GM21515 (cell line): Measurements from ENCODE around the gene NOM1.

ENCODE experiments used
- ATAC-seq: cut with Tn5 transposase; IDR thresholded peaks from one replicate; pipeline ENCODE4 v1.9.1; 2021; ENCODE audit not compliant: unreplicated experiment

The NOM1 gene

DNA sequence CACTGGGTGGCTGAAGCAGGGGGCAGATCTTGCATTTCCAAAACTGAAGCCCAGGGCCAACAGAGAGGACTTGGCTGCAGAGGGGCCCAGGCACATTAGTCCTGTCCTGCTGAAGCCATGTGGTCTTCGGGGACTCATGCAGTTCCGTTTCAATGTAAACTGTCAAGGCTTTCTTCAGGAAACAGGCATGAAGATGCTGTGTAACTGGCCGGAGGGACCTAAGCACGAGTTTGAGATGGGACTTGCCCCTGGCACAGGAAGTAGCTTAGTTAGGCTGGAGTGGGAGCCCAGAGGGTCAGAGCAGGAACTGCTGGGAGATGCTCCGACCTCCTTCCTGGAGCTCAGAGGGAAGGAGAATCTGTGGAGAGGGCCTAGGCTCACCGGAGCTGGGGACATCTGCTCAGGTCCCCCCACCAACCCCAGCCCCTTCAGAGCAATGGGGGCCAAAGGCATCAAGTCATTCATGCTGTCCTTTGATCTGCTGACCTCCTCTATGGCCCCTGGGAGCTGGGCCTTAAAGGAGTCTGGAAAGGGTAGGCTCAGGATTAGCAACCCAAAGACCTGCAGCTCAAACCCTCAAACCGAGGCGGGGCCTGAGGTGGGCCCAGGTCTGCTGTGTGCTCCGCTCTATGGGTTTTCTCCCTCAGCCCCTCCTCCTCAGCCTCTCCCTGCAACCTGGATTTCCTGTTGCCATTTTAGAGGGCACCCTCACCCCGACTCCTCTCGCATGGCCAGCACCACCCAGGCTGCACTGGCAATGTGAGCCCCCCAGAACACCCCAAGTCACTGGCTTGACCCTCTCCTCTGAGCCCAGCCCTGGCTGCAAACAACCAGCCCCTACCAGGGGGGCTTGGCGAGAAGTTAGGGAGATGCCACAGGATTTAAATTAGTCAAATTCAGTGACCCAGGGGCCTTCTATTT, 65.4 kb downstream of the NOM1 start:
- ATAC-seq: no peak

DNA sequence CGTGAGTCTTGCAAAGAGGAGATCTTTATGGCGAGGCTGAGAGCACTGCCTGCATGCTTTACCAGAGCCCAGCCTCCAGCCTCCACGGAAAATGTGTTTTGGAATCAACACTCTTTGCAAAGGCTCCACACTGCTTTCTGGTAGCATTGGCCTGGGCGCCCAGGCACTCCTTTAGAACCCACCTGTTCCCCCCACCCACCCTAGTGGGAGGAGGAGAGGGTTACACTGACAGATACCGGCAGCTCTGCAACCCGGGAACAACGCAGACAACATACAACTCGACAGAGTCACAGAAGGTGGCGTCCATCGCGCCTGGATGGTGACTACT, 66.5 kb downstream of the NOM1 start:
- ATAC-seq: no peak

DNA sequence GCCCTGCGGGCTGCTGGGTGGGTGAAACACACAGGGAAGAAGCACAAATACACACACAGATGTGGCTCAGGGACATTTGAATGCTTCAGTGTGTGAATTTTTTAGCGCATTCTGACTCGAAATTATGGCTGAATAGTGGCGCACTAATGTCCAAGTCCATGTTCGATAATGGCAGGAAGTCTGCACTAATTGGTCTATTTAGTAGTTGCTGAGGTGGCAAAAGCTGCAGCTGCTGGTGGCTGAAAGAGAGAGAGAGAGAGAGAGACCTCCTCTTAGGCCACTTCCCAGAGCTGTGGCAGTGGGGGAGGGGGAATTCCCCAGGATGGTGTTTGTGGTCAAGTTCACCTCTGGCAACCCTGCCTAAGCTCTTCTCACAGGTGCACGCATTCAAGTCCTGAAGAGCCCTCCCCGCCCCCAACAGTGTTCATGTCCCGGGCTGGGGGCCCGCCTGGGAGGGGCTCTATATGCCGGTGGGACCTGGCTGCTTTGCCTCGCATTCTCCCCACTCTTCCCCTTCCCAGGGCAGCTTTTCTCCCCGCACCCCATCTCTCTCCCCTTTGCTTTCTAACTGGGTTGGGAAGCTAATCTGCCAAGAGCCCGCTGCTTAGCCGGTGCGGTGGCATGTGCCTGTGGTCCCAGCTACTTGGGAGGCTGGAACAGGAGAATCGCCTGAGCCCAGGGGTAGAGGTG, 67.0 kb downstream of the NOM1 start:
- peak; percentile 73 for ATAC-seq

DNA sequence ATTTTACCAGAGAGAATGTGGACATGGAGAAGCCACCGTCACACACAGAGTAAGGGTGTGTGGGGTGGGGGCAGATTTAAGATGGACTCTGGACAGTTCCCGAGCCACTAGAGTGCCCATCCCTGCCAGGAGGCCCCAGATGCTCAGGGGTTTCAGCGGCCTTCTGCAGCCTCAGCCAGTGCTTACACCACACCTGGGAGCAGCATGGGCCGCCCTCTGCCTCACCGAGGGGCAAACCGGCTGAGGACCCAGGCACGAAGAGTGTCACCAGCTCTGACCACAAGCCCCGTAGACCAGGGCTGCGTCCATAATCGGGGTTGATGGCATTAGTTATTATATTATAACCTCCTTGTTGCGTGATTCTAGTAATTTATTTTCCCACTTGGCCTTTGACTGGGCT, 67.6 kb downstream of the NOM1 start:
- no peak for ATAC-seq

DNA sequence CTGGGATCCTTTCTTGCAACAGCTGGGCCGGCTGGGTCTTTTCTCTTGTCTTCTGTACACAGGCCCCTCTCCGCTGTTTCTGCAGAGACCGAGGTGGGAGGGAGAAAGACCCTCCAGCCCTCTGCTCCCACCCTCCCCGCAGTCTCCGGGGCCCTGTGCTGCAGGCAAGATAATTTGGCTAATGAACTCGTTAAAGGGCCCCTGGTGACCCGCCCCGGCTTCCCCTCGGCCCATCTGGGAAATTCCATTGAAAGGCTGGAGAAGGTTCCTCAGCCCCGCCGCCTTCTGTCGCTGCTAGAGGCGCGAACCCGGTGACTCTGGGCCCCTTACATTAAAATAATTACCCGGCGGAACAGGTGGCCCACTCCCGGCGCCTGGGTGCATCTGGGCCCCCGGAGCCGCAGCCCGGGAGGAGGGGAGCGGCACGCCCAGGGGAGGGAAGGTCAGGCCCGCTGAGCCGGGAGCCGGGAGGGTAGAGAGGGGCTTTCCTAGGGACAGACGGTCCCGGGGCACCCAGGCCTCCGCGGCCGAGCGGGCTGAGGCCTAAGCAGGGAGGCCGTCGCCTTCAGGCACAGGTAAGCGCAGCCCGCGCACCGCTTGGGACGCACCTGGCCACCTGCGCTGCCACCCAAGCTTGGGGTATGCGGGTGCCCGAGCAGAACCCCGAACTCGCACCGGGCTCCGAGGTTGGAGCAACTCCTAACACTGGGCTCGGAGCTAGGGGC, 68.3 kb downstream of the NOM1 start:
- ATAC-seq: no peak

DNA sequence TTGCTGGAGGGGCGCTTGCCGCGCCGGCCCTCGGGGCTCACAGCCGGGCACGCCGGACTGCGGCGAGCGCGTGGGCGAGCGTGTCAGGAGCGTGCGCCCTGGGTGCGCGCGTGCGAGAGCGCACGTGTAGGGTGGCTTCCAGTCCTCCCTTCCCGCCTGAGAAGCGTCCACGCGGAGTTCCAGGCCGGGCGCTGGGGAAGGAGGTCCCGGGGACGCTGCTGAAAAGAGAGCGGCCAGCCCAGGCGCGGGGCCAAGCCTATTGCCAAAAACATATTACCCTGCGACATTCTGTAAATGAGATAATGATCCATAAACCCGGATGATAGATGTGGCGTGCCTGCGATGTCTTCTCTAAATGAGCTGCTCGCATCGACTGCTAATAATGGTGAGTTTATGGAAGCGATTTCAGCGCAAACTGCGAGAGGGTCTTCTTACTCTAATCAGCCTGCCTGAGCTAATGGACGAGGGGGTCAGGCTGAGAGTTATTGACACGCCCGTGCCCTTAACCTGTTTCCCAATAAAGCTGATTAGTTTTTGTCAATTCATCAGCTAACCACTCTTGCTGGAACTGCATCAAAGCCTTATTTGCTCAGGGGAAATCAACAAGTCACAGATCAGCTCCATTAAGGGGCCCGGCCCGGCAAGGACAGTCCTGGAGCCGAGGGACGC, 69.0 kb downstream of the NOM1 start:
- no peak for ATAC-seq

DNA sequence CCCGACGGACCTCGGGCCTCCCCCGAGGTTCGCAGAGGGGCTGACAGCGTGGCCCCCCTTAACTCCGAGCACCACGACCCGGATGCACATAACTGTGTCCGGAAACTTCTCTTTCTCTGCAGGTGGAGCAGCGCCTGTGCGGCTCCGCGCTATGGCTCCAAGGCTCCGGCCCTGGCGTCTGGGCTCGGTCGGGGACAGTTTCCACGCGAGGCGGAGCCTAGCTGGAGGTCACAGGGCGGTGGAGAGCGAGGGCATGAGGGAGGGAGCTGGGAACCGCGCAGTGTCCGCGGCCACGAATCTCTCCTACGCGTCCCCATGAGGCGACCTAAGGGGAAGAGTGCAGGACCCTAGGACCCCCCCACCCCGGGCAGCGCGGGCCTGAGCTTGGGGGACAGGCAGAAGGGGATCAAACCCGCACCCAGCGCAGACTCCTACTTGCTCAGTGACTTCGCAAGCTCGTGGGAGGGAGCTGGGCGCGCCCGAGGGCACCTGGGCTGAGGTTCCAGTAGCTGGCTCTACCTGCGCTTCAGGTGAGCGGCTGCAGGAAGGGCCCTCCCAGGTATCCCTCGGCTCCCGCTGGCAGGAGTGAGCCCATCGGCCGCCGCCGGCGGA, 69.6 kb downstream of the NOM1 start:
- ATAC-seq: no peak

DNA sequence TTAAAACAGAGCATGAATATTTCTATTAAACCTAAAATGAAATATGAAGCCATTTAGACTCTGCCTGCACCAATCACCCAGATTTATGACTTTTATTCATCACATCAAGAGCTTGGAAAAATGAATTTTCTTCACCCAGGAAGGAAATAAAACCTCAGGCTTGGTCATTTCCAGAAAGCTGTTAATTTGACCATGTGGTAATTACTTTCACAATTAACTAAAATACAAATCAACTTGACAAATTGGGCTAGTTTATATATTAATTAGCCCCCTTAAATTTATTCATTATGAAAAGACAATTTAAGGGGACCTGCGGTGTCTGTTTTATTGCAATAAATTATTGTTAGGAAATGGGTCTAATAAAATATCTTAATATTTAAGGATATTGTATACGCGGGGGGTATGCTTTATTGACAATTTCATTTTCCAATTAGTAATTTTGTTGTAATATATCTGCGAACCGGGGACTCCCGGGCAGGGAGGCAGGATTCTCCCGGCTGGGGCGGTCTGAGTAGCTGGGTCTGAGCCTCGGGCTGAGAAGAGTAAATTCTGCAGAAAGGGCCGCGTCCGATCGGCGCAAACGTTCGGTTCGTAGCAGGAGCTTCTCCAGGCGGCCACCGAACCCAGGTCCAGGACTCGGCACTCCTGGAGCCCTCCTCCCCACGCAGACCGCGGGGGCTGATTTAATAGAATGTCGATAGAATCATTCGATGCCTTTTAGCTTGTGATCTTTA, 70.4 kb downstream of the NOM1 start:
- ATAC-seq: no peak

DNA sequence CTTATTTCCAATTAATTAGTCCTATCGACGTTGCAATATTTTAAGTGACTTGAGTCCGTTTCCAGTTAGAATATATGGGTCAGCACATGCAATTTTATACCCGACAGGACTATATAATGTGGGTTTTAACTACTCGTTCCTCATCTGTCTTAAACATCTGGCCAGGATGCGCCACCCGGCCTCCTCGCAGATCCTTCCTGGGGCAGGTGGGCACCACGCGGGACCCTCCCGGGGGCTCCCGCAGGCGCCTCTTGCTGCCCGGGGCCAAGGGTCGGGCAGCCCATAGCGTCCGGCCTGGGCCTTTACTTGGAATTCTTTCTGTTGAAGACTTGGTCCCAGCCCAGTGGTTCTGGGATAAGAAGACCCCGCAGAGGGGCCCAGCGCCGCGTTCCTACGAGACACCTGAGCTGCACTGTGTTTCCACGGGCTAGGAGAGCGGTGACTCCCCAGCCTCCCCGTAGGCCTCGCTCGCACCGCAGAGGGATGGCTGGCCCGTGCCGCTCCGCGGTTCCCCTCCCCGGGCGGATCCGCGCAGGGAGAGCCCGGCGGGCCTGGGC, 71.1 kb downstream of the NOM1 start:
- no peak for ATAC-seq

DNA sequence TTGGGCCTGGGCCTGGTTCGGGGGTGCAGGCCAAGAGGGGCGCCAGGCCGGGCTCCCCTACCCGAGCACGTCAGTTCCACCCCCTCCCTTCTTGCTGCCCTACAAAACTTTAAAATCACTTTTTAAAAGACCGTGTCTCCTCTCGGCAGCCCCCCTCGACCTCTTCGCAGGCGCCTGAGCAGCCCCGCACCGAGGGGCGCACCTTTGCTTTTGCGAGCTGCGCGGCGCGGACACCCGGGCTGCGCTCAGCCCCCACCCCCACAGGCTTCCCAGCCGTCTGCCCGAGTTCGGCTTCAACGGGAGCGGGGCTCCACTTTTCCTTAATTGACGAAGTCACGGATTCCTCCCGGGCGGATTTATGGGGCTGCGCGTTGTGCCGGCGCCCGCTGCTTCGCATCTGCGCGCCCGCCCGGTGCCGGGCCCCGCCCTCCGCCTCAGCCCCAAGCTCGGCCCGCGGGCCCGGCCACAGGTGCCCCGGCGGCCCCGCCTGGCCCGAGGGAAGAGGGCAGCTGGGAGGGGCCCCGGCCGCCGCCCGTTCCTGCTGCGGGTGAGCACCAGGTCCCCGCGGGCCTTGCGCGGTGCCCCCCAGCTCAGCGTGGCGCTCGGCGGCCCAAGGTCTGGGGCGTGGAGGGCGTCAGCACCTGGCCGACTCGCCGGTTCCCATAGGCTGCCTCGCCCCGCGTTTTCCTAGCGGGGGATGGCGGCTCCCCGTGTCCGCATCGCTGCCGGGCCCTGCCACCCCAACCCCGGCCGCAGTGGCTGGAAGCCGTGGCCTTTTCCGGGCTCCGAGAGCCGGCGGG, 71.8 kb downstream of the NOM1 start:
- no peak for ATAC-seq

DNA sequence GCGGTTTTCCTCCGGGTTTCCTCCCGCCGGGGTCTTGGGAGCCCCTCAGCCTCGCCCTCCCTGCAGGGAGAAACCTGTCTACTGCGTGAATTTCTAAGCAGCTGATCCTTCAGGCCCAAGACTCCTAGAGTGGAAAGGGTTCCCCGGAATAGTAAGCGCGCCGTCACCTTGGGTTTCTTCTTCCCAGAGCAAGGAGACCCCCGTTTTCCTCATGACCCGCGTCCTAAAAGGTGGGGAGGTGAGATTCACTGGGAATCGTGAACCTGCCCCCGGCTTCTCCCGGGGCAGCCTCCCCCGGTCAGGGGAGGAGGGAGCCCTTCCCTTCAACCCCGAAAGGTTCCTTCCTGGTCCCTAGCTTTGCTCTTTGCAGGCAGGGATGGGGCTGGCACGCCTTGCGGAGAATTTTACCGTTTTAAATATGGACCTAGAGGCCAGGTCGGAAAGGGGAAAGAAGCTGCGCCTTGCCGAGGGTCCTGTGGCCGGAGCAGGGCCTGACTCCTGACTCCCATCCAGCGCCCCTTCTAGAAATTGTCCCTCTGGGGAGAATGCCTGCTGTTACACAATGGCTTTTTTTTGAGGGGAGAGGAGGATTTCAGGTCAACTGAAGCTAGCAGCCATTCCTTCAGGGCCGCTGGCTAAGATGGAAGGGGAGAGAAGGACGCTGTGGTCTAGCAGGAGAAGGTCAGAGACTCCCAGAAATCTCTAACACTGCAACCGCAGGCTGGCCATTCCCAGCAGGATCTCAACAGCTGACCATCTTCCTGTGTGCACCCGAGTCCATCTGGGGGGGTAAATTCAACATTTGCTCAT, 72.6 kb downstream of the NOM1 start:
- ATAC-seq: no peak
